RWPE2 (cell line): ENCODE results near the gene CERS6.

Experiments used
- ATAC-seq: fragments of 200-7000 bp; cut with Tn5 transposase; 3 replicates; pipeline ENCODE4 v1.9.1; 2021; ENCODE audit warnings: low read depth
- DNase-seq: peaks from one replicate; pipeline ENCODE4 v3.0.0-alpha.2; 2020; ENCODE audit warnings: low spot score
- H3K27ac ChIP-seq: fragments of 450-650 bp; 2 replicates; pipeline ENCODE4 v1.5.1; 2017; ENCODE audit warnings: mild to moderate bottlenecking; ENCODE audit not compliant: poor library complexity, severe bottlenecking
- H3K27me3 ChIP-seq: fragments of 250-450 bp; sonication (Bioruptor Pico); 2 replicates; pipeline ENCODE4 v1.5.1; 2021; ENCODE audit warnings: mild to moderate bottlenecking, moderate library complexity; ENCODE audit not compliant: insufficient read depth, poor library complexity, severe bottlenecking
- H3K36me3 ChIP-seq: fragments of 250-450 bp; sonication (Bioruptor Pico); 2 replicates; pipeline ENCODE4 v1.5.1; 2020; ENCODE audit warnings: low read depth, mild to moderate bottlenecking, moderate library complexity
- H3K4me1 ChIP-seq: fragments of 250-450 bp; sonication (Bioruptor Pico); 2 replicates; pipeline ENCODE4 v1.5.1; 2021; ENCODE audit warnings: mild to moderate bottlenecking, moderate library complexity; ENCODE audit not compliant: insufficient read depth, poor library complexity, severe bottlenecking
- H3K4me3 ChIP-seq: fragments of 250-450 bp; sonication (Bioruptor Pico); 2 replicates; pipeline ENCODE4 v1.5.1; 2021; ENCODE audit warnings: mild to moderate bottlenecking, moderate library complexity; ENCODE audit not compliant: severe bottlenecking
- H3K9me3 ChIP-seq: fragments of 250-450 bp; sonication (Bioruptor Pico); 2 replicates; pipeline ENCODE4 v1.5.1; 2021; ENCODE audit warnings: mild to moderate bottlenecking, moderate library complexity; ENCODE audit not compliant: severe bottlenecking
- CTCF ChIP-seq: fragments of 450-650 bp; IDR thresholded peaks from one replicate; pipeline ENCODE4 v1.5.1; 2017; ENCODE audit warnings: mild to moderate bottlenecking, moderate library complexity; ENCODE audit not compliant: poor library complexity, severe bottlenecking

CERS6 gene

GRCh38 chr2:168683996-168684395 is 227.9 kb downstream of the CERS6 start:
- H3K4me3 ChIP-seq, result no peak overlapping the region
- no peak for ATAC-seq
- no peak for DNase-seq
- no peaks in the 10 kb centered on the region for H3K27me3 ChIP-seq
- no peaks in the 10 kb centered on the region for H3K9me3 ChIP-seq
- no peaks in the 10 kb centered on the region for H3K36me3 ChIP-seq
- H3K27ac ChIP-seq, result no peak overlapping the region
- TF ChIP-seq CTCF, result no peak
- H3K4me1 ChIP-seq, result no peaks in the 10 kb centered on the region

- Histone ChIP-seq H3K9me3 (no peaks in the 10 kb centered on the region), H3K36me3 (no peaks in the 10 kb centered on the region), H3K4me3 (no peak overlapping the region), H3K4me1 (no peaks in the 10 kb centered on the region), H3K27me3 (no peaks in the 10 kb centered on the region), H3K27ac (no peak overlapping the region)
- no peak for ATAC-seq
- no peak for TF ChIP-seq CTCF
- DNase-seq, result no peak
Measured at GRCh38 chr2:168684921-168685599, 229.0 kb downstream of the CERS6 start.

GRCh38 chr2:168685600-168686451 is 229.8 kb downstream of the CERS6 start:
- peaks cover 3% of the 10 kb centered on the region for H3K4me1 ChIP-seq
- no peak overlapping the region for H3K4me3 ChIP-seq
- H3K9me3 ChIP-seq, result no peaks in the 10 kb centered on the region
- no peak for TF ChIP-seq CTCF
- DNase-seq (no peak), ATAC-seq (no peak)
- no peak overlapping the region for H3K27ac ChIP-seq
- H3K27me3 ChIP-seq, result no peaks in the 10 kb centered on the region
- no peaks in the 10 kb centered on the region for H3K36me3 ChIP-seq

- TF ChIP-seq CTCF, result no peak
- no peak overlapping the region for H3K27ac ChIP-seq
- DNase-seq (no peak), ATAC-seq (no peak)
- no peaks in the 10 kb centered on the region for H3K27me3 ChIP-seq
- H3K4me3 ChIP-seq, result no peak overlapping the region
- no peaks in the 10 kb centered on the region for H3K9me3 ChIP-seq
- H3K4me1 ChIP-seq, result peaks cover 6% of the 10 kb centered on the region
- no peaks in the 10 kb centered on the region for H3K36me3 ChIP-seq
Measured at GRCh38 chr2:168686452-168687191, 230.6 kb downstream of the CERS6 start.
